ENCODE results near the gene DCST1.
A peak's percentile ranks its signal among the peaks of the same experiment; 100 is the strongest.

Gene DCST1

DNA sequence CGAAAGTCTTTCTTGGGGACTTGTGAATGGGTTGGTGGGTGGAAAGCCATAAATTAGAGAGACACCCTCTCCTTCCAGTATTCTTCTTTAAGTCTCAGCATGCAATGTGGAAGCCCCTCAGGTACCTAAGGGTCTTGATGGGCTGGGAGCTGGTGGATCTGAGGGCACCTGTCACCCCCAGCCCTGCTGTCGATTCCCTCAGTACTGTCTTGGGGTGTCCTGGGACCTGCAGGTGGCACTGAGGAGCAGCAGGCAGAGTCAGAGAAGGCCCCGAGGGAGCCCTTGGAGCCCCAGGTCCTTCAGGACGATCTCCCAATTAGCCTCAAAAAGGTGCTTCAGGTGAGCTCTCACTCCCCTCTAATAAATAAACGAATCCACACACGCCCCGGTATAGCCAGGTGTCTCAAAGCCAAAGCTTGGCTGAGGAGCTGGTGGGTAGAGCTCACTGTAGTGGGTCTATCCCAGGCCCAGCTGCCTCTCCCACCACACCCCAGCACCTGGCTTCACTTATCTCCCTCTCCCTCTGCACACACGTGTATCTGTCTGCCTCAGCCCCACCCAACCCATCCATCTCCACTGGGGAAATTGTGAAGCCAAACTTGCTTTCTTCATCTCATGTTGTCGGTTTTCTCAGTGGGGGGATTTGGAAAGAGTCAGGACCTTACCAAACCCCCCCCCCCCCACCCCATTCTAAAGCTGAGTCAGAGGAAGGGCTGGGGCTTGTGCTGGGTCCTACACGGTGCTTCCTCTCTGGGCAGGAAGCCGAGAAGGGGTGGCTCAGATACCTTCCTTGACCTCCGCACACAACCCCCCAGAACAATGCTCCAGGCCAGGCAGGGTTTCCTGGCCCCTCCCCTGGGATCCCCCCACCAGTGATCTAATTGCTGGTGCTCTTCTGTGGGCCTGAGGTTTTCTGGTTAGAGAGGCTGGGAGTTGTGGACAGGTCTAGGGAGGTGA, 19.1 kb downstream of the DCST1 start:
- H3K27ac ChIP-seq: peak overlapping the region; percentile 92
- TF ChIP-seq, protein P1, sequence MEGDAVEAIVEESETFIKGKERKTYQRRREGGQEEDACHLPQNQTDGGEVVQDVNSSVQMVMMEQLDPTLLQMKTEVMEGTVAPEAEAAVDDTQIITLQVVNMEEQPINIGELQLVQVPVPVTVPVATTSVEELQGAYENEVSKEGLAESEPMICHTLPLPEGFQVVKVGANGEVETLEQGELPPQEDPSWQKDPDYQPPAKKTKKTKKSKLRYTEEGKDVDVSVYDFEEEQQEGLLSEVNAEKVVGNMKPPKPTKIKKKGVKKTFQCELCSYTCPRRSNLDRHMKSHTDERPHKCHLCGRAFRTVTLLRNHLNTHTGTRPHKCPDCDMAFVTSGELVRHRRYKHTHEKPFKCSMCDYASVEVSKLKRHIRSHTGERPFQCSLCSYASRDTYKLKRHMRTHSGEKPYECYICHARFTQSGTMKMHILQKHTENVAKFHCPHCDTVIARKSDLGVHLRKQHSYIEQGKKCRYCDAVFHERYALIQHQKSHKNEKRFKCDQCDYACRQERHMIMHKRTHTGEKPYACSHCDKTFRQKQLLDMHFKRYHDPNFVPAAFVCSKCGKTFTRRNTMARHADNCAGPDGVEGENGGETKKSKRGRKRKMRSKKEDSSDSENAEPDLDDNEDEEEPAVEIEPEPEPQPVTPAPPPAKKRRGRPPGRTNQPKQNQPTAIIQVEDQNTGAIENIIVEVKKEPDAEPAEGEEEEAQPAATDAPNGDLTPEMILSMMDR (conservative IDR thresholded peaks at IDR 0.05): peak; percentile 46

DNA sequence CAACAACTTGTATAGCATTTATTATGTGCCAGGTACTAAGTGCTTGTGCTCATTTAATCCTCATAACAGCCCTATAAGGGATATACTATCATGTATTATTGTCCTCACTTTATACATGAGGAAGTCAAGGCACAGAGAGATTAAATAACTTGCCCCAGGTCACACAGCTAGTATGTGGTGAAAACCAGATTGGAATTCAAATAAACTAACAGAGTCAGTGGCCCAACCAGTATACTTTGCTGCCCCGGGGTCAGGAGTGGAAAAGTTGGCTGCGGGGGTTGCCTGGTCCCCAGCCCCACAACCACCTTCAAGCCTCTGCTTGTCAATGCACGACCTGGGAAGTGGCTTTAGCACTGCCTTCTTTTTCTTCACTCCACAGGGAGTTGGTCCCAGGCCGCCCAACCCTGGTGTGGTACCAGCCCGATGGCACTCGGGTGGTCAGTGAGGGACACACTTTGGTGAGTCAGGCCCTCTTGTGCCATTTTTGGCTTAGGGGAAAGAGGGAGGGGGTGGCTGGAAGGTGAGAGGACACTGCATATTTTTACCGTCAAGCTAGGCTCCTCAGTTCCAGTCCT, 20.0 kb downstream of the DCST1 start:
- peak overlapping the region; percentile 92; the same call in 1 of the 2 replicates for H3K27ac ChIP-seq
- TF ChIP-seq, protein P1 (conservative IDR thresholded peaks at IDR 0.05): no peak

DNA sequence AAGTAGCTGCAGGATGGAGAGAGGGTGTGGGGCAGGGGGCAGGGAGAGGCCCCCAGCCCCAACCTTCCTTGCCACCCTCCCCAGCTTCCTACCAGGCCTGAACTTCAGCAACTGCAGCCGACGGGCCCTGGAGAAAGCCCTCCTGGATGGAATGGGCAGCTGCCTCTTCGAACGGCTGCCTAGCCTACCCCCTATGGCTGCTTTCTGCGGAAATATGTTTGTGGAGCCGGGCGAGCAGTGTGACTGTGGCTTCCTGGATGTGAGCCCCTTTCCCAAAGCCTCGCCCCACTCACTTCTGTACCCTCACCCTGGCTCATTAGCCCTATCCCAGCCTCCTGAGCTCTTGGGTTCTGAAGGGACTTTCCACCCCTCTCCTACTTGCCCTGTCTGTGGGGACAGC, 23.5 kb downstream of the DCST1 start:
- TF ChIP-seq, protein P1 (conservative IDR thresholded peaks at IDR 0.05): no peak
- no peak overlapping the region for H3K27ac ChIP-seq

DNA sequence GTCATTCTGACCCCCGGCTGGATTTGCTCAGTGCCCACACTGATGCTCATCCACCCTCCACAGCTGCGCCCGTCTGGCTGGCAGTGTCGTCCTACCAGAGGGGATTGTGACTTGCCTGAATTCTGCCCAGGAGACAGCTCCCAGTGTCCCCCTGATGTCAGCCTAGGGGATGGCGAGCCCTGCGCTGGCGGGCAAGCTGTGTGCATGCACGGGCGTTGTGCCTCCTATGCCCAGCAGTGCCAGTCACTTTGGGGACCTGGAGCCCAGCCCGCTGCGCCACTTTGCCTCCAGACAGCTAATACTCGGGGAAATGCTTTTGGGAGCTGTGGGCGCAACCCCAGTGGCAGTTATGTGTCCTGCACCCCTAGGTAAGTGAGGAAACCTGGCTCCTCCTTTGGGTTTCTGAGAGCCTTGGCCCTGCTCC, 24.2 kb downstream of the DCST1 start:
- no peak overlapping the region for H3K27ac ChIP-seq

DNA sequence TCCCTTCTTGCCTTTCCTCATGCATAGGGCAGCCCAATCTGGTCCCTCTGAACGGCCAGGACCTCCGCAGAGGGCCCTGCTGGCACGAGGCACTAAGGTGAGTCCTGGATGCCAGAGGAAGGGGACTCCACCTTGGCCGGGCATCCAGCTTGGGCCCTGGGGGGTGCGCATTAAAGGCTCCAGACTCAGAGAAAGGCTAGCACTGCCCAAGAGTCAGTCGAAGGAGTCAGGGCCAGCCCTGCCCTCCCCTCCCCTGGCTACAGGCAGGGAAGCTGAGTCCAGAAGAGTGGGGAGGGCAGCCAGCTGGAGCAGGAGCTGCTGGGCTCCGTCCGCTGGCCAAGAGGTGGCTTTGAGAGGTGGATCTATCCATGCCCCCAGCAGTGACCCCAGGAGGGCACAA, 27.1 kb downstream of the DCST1 start:
- TF ChIP-seq, protein P1 (conservative IDR thresholded peaks at IDR 0.05): no peak
- H3K27ac ChIP-seq: no peak overlapping the region

More for the DNA sequence above, 24.2 kb downstream of the DCST1 start:
- TF ChIP-seq, protein P1 (conservative IDR thresholded peaks at IDR 0.05): no peak

DNA sequence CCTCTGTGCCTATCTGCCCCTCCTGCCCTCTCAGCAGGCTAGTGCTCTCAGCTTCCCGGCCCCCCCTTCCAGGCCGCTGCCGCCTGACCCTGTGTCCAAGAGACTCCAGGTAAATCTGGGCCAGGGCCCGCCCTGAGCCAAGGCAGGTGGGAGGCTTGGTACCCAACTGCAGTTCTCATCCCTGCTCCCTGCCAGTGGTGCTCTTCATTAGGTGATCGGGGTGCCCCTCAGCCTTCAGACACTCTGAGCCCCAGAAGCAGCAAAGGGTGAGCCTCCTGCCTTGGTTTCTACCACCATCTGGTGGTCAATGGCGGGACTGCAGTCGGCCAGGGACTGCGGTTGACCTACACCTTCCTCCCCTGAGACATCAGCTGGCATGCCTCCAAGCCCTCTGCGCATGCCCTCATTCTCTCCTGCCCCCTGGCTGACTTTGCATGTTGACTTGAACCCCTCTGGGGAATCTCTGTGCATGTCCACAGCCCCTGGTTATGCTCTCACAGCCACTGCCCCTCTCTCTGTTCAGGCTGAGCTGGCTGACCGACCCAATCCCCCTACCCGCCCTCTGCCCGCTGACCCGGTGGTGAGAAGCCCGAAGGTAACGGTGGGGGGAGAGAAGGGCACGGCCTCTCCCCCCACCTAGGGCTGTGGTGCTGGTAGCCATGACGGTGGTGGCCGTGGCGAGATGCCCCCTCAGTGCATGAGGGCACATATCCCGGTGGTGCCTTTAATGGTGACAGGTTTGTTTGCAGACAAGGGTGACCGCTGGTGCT, 27.9 kb downstream of the DCST1 start:
- TF ChIP-seq, protein P1 (conservative IDR thresholded peaks at IDR 0.05): peak; percentile 97
- H3K27ac ChIP-seq: no peak overlapping the region

Data from VCaP (cell line).